ENCODE results near the gene FAM83E. TPM values are rescaled to one million over a fixed set of nuclear protein-coding genes. Genes with fewer than 3 reads are reported as not detected.

FAM83E gene
- total and polyA plus RNA-seq, 4 experiments from 2014 or later = 4.3 to 5.3 TPM; not detected in 2

DNA sequence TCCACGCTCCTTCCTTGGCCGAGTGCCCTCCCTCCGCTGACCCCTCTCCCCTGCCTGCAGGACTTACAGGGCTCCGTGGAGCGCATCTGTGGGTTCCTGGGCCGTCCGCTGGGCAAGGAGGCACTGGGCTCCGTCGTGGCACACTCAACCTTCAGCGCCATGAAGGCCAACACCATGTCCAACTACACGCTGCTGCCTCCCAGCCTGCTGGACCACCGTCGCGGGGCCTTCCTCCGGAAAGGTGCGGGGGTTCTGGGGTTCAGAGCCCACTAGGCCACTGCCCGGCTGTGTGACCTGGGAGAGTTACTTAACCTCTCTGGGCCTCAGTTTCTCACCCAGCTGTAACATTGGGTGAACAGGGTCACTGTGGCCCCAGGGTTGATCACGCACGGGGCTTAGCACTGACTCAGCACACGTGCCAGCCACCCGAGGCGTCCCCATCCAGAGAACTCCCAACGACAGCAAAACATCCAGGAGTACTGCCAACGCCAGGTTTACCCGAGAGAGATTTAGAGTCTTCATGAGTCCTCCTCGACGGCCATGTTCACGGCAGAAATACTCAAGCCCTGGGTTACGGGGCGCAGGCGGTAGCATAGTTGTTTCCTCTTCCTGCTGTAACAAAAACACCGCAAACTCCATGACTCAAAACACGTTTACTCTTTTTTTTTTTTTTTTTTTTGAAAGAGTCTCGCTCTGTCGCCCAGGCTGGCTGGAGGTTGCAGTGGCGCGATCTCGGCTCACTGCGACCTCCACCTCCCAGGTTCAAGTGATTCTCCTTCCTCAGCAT, 18.0 kb downstream of the FAM83E start:
- Mint-ChIP-seq H3K4me1 (peaks cover 5 to 30% (median 13%) of the 10 kb centered on the region in 4 donors), H3K4me3 (peak overlapping the region; percentile 68 to 86 (median 80)), H3K27ac (peak overlapping the region; percentile 88 to 93 (median 92)), H3K27me3 (peaks cover 0 to 3% of the 10 kb centered on the region in 2 donors), H3K9me3 (no peaks in the 10 kb centered on the region), H3K36me3 (no peaks in the 10 kb centered on the region)
- peaks cover 22% of the 10 kb centered on the region for H3K4me1 ChIP-seq (ENCODE audit: insufficient read depth, low read length)
- intact Hi-C loops (cut with micrococcal nuclease) = no loop called here
- H3K9me3 ChIP-seq (ENCODE audit: control insufficient read depth in 1 of 2, low read length in 2 of 2) = no peaks in the 10 kb centered on the region
- H3K27ac ChIP-seq (ENCODE audit: low read depth, low read length) = peak overlapping the region; percentile 54
- DNase-seq = peak; percentile 50 to 76 (median 71)
- no peaks in the 10 kb centered on the region for H3K27me3 ChIP-seq (ENCODE audit: insufficient read depth, low read length)
- H3K36me3 ChIP-seq (ENCODE audit: insufficient read depth, low read length) = no peaks in the 10 kb centered on the region
- peak overlapping the region; percentile 5 to 51 for H3K4me3 ChIP-seq (ENCODE audit: low read length in 2 of 2)
- POLR2A ChIA-PET (ENCODE audit: partially characterized antibody) = interaction anchor here (0.5 to 1.4 kb wide), 3 partner anchors 22 to 268 kb away, joined by 3 to 4 read pairs (median 3); partner anchors contain the start of genes RPL18 and SPHK2
- CTCF ChIA-PET (ENCODE audit: partially characterized antibody) = interaction anchor here (1.3 kb wide), 2 partner anchors 12 kb away, joined by 3 read pairs; no protein-coding TSS in a partner anchor

DNA sequence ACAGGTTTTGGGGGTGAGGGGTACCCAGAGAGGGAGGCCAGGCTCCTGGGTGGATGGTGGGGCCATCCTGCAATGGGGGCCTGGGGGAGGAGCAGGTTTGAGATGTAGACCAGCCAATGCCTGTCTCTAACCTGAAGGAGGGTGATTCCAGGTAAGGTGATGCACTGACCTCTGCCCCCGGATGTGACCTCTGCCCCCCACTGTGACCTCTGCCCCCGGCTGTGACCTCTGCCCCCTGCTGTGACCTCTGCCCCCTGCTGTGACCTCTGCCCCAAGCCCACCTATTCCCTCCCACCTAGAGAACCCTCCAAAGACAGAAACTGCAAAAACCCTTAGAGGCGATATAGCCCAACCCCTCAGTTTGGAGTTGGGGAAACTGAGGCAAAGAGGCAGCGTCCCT, 18.6 kb downstream of the FAM83E start:
- no peaks in the 10 kb centered on the region for H3K9me3 Mint-ChIP-seq
- Histone ChIP-seq H3K27me3 (ENCODE audit: insufficient read depth, low read length) (no peaks in the 10 kb centered on the region), H3K27ac (ENCODE audit: low read depth, low read length) (peak overlapping the region; percentile 54), H3K36me3 (ENCODE audit: insufficient read depth, low read length) (no peaks in the 10 kb centered on the region), H3K4me1 (ENCODE audit: insufficient read depth, low read length) (peaks cover 22% of the 10 kb centered on the region), H3K9me3 (ENCODE audit: control insufficient read depth in 1 of 2, low read length in 2 of 2) (no peaks in the 10 kb centered on the region), H3K4me3 (ENCODE audit: low read length in 2 of 2) (peak overlapping the region in 1 of 2 donors; percentile 5)
- ChIA-PET CTCF (ENCODE audit: partially characterized antibody) (interaction anchor here (0.7 to 2.5 kb wide), 2 partner anchors 11 to 369 kb away, joined by 3 to 12 read pairs; no protein-coding TSS in a partner anchor), POLR2A (ENCODE audit: partially characterized antibody) (interaction anchor here (0.5 to 1.4 kb wide), 3 partner anchors 23 to 202 kb away, joined by 3 to 4 read pairs (median 3); partner anchors contain the start of genes RPL18 and SPHK2)
- no peaks in the 10 kb centered on the region for H3K36me3 Mint-ChIP-seq
- DNase-seq = no peak
- peak overlapping the region; percentile 36 to 86 (median 72) for H3K4me3 Mint-ChIP-seq
- H3K27ac Mint-ChIP-seq = peak overlapping the region; percentile 52 to 93 (median 86)
- peaks cover 0 to 3% of the 10 kb centered on the region in 2 donors for H3K27me3 Mint-ChIP-seq
- intact Hi-C loops (cut with micrococcal nuclease) = no loop called here
- H3K4me1 Mint-ChIP-seq = peaks cover 8 to 36% (median 14%) of the 10 kb centered on the region in 4 donors

DNA sequence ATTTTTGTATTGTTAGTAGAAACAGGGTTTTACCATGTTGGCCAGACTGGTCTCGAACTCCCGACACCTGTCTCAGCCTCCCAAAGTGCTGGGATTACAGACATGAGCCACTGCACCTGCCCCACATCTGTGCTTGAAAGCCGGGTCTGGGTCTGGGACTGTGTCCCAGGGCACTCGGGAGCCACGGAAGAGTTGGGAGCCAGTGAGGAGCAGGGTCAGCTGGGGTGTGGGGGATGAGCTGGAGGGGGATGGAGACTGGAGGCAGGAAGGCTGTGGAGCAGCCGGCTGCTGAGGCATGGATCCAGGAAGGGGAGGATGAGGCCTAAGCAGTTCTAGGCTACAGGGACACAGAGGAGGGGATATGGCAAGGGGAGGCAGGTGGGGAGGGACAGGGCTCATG, 19.0 kb downstream of the FAM83E start:
- Histone ChIP-seq H3K27ac (ENCODE audit: low read depth, low read length) (peak overlapping the region; percentile 54), H3K4me3 (ENCODE audit: low read length in 2 of 2) (no peak overlapping the region), H3K36me3 (ENCODE audit: insufficient read depth, low read length) (no peaks in the 10 kb centered on the region), H3K9me3 (ENCODE audit: control insufficient read depth in 1 of 2, low read length in 2 of 2) (no peaks in the 10 kb centered on the region), H3K4me1 (ENCODE audit: insufficient read depth, low read length) (peaks cover 22% of the 10 kb centered on the region), H3K27me3 (ENCODE audit: insufficient read depth, low read length) (no peaks in the 10 kb centered on the region)
- no peak for DNase-seq
- Mint-ChIP-seq H3K4me1 (peaks cover 8 to 40% (median 14%) of the 10 kb centered on the region in 4 donors), H3K4me3 (peak overlapping the region in 5 of 8 donors; percentile 36 to 86 (median 64)), H3K9me3 (no peaks in the 10 kb centered on the region), H3K27ac (peak overlapping the region; percentile 52 to 88 (median 73)), H3K27me3 (peaks cover 0 to 3% of the 10 kb centered on the region in 2 donors), H3K36me3 (no peaks in the 10 kb centered on the region)
- CTCF ChIA-PET (ENCODE audit: partially characterized antibody) = interaction anchor here (0.7 to 2.5 kb wide), 6 partner anchors 11 to 368 kb away, joined by 3 to 12 read pairs (median 6); no protein-coding TSS in a partner anchor
- intact Hi-C loops (cut with micrococcal nuclease) = no loop called here
- POLR2A ChIA-PET (ENCODE audit: partially characterized antibody) = interaction anchor here (0.9 to 1.1 kb wide), 2 partner anchors 23 to 82 kb away, joined by 3 read pairs; partner anchors contain the start of gene RPL18

DNA sequence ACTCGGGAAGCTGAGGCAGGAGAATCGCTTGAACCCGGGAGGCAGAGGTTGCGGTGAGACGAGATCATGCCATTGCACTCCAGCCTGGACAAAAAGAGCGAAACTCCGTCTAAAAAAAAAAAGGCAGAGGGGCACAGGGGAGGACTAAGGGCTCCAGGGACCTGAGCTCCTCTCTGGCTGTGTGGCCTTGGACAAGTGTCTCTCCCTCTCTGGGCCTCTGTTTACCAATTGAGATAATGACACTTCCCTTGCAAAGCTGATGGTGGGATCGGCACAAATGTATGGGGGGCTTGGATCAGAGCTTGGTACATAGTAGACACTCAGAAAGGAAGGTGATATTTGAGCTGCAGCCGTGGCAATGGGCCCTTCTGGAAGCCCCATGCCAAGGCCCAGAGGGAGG, 19.7 kb downstream of the FAM83E start:
- H3K27ac ChIP-seq (ENCODE audit: low read depth, low read length) = no peak overlapping the region
- peaks cover 22% of the 10 kb centered on the region for H3K4me1 ChIP-seq (ENCODE audit: insufficient read depth, low read length)
- no peak overlapping the region for H3K4me3 ChIP-seq (ENCODE audit: low read length in 2 of 2)
- no peaks in the 10 kb centered on the region for H3K36me3 Mint-ChIP-seq
- peaks cover 8 to 40% (median 14%) of the 10 kb centered on the region in 4 donors for H3K4me1 Mint-ChIP-seq
- CTCF ChIA-PET (ENCODE audit: partially characterized antibody) = interaction anchor here (0.8 to 2.5 kb wide), 6 partner anchors 10 to 105 kb away, joined by 3 to 12 read pairs (median 6); no protein-coding TSS in a partner anchor
- intact Hi-C loops (cut with micrococcal nuclease) = no loop called here
- H3K36me3 ChIP-seq (ENCODE audit: insufficient read depth, low read length) = no peaks in the 10 kb centered on the region
- no peaks in the 10 kb centered on the region for H3K9me3 ChIP-seq (ENCODE audit: control insufficient read depth in 1 of 2, low read length in 2 of 2)
- POLR2A ChIA-PET (ENCODE audit: partially characterized antibody) = interaction anchor here (0.9 to 1.1 kb wide), 2 partner anchors 23 to 81 kb away, joined by 3 read pairs; partner anchors contain the start of gene RPL18
- no peaks in the 10 kb centered on the region for H3K27me3 ChIP-seq (ENCODE audit: insufficient read depth, low read length)
- peaks cover 0 to 3% of the 10 kb centered on the region in 2 donors for H3K27me3 Mint-ChIP-seq
- peak overlapping the region in 6 of 7 donors; percentile 67 to 94 (median 88) for H3K27ac Mint-ChIP-seq
- no peak for DNase-seq
- H3K4me3 Mint-ChIP-seq = peak overlapping the region in 7 of 8 donors; percentile 5 to 70 (median 67)
- no peaks in the 10 kb centered on the region for H3K9me3 Mint-ChIP-seq

DNA sequence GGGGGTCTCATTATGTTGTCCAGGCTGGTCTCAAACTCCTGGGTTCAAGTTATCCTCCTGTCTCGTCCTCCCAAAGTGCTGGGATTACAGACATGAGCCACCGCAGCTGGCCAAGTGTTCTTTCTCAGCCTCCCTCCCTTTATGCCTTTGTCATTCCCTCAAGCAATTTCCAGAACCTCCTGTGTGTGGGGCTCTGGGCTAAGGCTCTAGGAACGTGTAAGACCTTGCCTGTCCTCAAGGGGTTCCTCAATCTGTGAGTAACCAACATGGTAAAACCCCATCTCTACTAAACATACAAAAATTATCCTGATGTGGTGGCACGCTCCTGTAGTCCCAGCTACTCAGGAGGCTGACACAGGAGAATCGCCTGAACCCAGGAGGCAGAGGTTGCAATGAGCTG, 23.9 kb downstream of the FAM83E start:
- CTCF ChIA-PET (ENCODE audit: partially characterized antibody) = interaction anchor here (1.4 to 13.1 kb wide), 5 partner anchors 12 to 325 kb away, joined by 3 to 203 read pairs (median 82); partner anchors contain the start of gene SPACA4
- intact Hi-C loops (cut with micrococcal nuclease) = no loop called here
- Mint-ChIP-seq H3K4me1 (peaks cover 11 to 36% (median 22%) of the 10 kb centered on the region in 4 donors), H3K27ac (peak overlapping the region in 1 of 7 donors; percentile 62), H3K27me3 (no peaks in the 10 kb centered on the region), H3K4me3 (peak overlapping the region in 2 of 8 donors; percentile 13 to 23), H3K36me3 (no peaks in the 10 kb centered on the region), H3K9me3 (no peaks in the 10 kb centered on the region)
- Histone ChIP-seq H3K36me3 (ENCODE audit: insufficient read depth, low read length) (no peaks in the 10 kb centered on the region), H3K4me3 (ENCODE audit: low read length in 2 of 2) (no peak overlapping the region), H3K27me3 (ENCODE audit: insufficient read depth, low read length) (no peaks in the 10 kb centered on the region), H3K4me1 (ENCODE audit: insufficient read depth, low read length) (peaks cover 14% of the 10 kb centered on the region), H3K9me3 (ENCODE audit: control insufficient read depth in 1 of 2, low read length in 2 of 2) (no peaks in the 10 kb centered on the region), H3K27ac (ENCODE audit: low read depth, low read length) (no peak overlapping the region)
- no peak for DNase-seq
- POLR2A ChIA-PET (ENCODE audit: partially characterized antibody) = no interaction called here

DNA sequence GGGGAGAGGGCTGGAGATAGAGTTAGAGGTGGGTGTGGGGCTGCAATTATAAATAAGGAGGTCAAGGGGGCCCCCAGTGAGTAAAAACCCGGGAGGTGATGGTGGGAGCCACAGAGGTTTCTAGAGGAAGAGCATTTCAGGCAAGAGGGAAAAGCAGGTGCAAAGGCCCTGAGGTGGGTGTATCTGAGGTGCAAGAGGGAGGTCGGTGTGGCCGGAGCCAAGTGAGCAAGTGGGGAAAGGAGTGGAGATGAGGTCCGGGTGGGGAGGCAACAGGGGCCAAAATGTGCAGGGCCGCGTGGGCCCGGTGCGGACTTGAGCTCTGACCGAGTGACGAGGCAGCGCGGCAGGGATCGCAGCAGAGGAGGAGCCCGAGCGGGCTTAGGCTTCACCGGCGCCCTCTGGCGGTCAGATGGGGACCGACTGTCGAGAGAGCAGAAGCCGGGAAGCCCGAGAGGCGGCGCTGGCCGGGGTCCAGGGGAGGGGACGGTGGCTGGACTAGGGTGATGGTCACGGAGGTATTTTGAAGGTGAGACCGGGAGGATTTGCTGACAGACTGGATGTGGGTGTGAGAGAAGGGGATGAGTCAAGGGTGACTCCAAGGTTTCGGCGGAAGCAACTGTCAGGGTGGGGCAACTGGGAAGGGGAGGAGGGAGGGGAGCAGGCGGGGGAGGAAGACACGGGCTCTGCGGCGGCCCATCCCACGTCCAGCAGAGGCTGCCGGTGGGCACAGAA, 26.0 kb downstream of the FAM83E start:
- peak overlapping the region in 1 of 2 donors; percentile 49 for H3K4me3 ChIP-seq (ENCODE audit: low read length in 2 of 2)
- ChIA-PET POLR2A (ENCODE audit: partially characterized antibody) (interaction anchor here (0.6 to 1.6 kb wide), 8 partner anchors 20 to 86 kb away, joined by 3 to 5 read pairs (median 4); partner anchors contain the start of genes DBP, RPL18 and SPHK2), CTCF (ENCODE audit: partially characterized antibody) (interaction anchor here (0.6 to 13.1 kb wide), 17 partner anchors 9 to 275 kb away, joined by 3 to 203 read pairs (median 5); partner anchors contain the start of genes FAM83E, SPACA4, SYNGR4 and TMEM143)
- DNase-seq = peak; percentile 77 to 82 (median 81)
- intact Hi-C loops (cut with micrococcal nuclease) = loop anchor here (1.0 to 2.0 kb wide), 5 partner anchors 19 to 322 kb away; a partner anchor contains a TSS
- Mint-ChIP-seq H3K36me3 (peaks cover 0 to 4% of the 10 kb centered on the region in 2 donors), H3K27ac (peak overlapping the region; percentile 49 to 84 (median 75)), H3K27me3 (no peaks in the 10 kb centered on the region), H3K9me3 (no peaks in the 10 kb centered on the region), H3K4me3 (peak overlapping the region; percentile 53 to 91 (median 80)), H3K4me1 (peaks cover 13 to 33% (median 21%) of the 10 kb centered on the region in 4 donors)
- H3K36me3 ChIP-seq (ENCODE audit: insufficient read depth, low read length) = no peaks in the 10 kb centered on the region
- H3K27ac ChIP-seq (ENCODE audit: low read depth, low read length) = no peak overlapping the region
- H3K27me3 ChIP-seq (ENCODE audit: insufficient read depth, low read length) = no peaks in the 10 kb centered on the region
- H3K9me3 ChIP-seq (ENCODE audit: control insufficient read depth in 1 of 2, low read length in 2 of 2) = no peaks in the 10 kb centered on the region
- H3K4me1 ChIP-seq (ENCODE audit: insufficient read depth, low read length) = peaks cover 17% of the 10 kb centered on the region

Measured in CD4-positive, alpha-beta memory T cell (primary cell).